Bronchial epithelial cell (primary cell): ENCODE data around the gene PLCB1. TPM values are rescaled to one million over a fixed set of nuclear protein-coding genes. Genes with fewer than 3 reads are reported as not detected.

Experiments
- DNase-seq: peaks from one replicate; pipeline ENCODE4 v3.0.0-alpha.2; 2010; ENCODE audit warnings: low read depth
- FAIRE-seq: peaks from 2 replicates; lab custom pipeline; 2011; peaks lifted over from hg19 to GRCh38; lab: Jason Lieb, UNC
- H3K27me3 ChIP-seq: 2 replicates; pipeline ENCODE4 v1.5.1; 2011; ENCODE audit warnings: low read length; ENCODE audit not compliant: control insufficient read depth, insufficient read depth
- H3K36me3 ChIP-seq: 2 replicates; pipeline ENCODE4 v1.5.1; 2011; ENCODE audit warnings: low read length; ENCODE audit not compliant: control insufficient read depth, insufficient read depth
- H3K4me3 ChIP-seq: 2 replicates; pipeline ENCODE4 v1.5.1; 2011; ENCODE audit warnings: mild to moderate bottlenecking, low read depth, low read length, control low read depth
- CTCF ChIP-seq: IDR thresholded peaks from 2 replicates; pipeline ENCODE4 v1.5.1; 2011; ENCODE audit warnings: mild to moderate bottlenecking, moderate library complexity, low read length, control low read depth, inconsistent platforms; ENCODE audit not compliant: insufficient read depth, severe bottlenecking
- total RNA-seq: library from RNA; depleted of rRNA; stranded (reverse); fragments of >200 nt; gene quantifications from 2 replicates; pipeline ENCODE4 v1.2.1, GENCODE V29; 2014

PLCB1 gene
- total RNA-seq, 1 donor from 2014 or later: 1.1 TPM

DNA sequence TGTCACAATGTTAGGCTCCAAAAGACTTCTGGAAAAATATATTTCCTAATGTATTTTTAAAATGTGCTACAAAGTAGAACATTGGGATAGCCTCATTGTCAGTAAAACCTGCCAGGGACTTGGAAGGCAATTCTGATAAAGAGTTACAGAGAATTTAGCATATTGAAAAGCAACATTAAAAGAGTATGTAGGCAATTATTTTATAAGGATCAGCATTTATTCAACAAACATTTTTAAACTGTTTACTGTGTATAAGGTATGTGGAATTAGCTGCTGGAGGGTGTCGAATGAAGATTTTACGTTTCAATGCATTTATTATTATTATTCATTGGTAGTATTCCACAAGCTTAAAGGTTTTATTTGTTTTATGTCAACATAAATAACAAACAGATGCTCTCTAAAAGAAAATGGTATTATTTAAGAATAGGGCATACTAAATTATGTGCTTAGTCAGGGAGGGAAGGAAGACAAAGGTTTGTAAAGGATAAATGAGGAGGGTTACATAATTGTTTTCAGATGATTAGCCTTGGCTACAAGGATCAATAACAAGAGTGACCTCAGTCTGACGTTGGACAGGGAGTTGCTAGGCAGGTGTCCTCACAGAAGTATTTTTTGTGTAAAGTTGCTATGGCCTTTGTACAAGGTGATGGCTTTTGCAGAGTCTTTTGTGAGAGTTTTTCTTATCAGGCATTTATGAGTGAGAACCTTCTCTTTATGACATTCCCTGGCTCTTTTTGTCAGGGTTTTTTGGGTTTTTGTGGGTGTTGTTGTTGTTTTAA lies 623.5 kb downstream of the PLCB1 start:
- FAIRE-seq (no peak), DNase-seq (no peak)
- H3K36me3 ChIP-seq: no peaks in the 10 kb centered on the region

GRCh38 chr20:8756410-8756809 lies 624.3 kb downstream of the PLCB1 start:
- Histone ChIP-seq H3K4me3 (no peak overlapping the region), H3K36me3 (no peaks in the 10 kb centered on the region), H3K27me3 (no peaks in the 10 kb centered on the region)
- FAIRE-seq: no peak
- TF ChIP-seq CTCF: no peak
- peak; percentile 64 for DNase-seq

More for the DNA sequence above, 623.5 kb downstream of the PLCB1 start:
- no peaks in the 10 kb centered on the region for H3K27me3 ChIP-seq
- TF ChIP-seq CTCF: no peak
- no peak overlapping the region for H3K4me3 ChIP-seq

GRCh38 chr20:8757146-8757545 lies 625.1 kb downstream of the PLCB1 start:
- Histone ChIP-seq H3K4me3 (no peak overlapping the region), H3K36me3 (no peaks in the 10 kb centered on the region), H3K27me3 (no peaks in the 10 kb centered on the region)
- FAIRE-seq: no peak
- no peak for DNase-seq
- no peak for TF ChIP-seq CTCF

DNA sequence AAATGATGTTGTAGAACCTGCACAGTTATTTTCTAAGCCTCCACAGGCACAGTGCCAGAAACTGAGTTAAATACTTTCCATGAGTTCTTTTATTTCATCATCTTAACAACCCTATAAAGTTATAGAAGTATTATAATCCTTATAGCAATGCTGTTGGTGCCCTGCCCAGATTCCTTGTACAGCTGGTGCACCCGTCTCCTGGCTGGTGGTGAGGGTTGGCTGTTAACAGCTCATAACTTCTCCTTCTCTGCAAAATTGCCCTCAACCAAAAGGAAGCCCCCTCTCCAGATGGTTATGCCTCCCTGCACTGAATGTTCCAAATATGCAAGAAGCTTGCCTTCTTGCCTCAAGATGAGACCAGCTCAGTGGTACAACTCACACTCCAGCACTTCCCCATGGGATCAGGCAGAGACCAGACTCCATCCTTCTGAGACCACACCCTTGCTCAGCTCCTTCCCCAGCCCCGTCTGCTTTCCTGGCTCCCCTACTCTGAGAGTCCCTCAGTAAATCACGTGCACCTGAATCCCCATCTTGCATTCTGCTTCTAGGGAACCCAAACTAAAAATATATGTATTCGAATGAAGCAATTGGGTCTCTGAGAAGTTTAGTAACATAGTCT lies 632.4 kb downstream of the PLCB1 start:
- DNase-seq: no peak
- Histone ChIP-seq H3K4me3 (no peak overlapping the region), H3K27me3 (no peaks in the 10 kb centered on the region), H3K36me3 (no peaks in the 10 kb centered on the region)
- no peak for TF ChIP-seq CTCF
- no peak for FAIRE-seq

DNA sequence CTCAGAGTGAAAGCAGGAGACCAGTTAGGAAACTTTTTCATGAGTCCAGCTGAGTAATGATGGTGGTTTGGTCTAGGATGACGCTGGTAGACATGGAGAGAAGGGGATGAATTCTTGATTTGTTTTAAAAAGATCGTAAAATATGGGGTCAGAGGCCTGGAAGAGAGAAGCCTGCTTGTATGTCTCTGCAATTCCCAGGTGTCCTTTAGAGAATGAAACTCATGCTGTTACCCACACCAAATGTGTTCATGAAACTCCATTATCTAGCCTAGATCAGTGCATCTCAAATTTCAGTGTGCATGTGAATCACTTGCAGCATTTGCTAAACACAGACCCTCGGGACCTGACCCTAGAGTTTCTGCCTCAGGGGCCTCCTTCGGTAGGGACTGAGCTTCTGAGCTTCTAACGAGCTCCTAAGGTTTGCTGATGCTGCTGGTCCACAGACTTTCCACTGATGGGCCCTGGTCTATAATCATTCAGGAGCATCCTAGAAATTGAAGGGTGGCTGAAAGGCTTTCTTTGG lies 634.9 kb downstream of the PLCB1 start:
- H3K36me3 ChIP-seq: no peaks in the 10 kb centered on the region
- no peaks in the 10 kb centered on the region for H3K27me3 ChIP-seq
- DNase-seq (no peak), FAIRE-seq (no peak)
- TF ChIP-seq CTCF: no peak
- H3K4me3 ChIP-seq: no peak overlapping the region
